Fibroblast of lung (primary cell): Measurements from ENCODE around the gene HIGD2A. TPM values are rescaled to one million over a fixed set of nuclear protein-coding genes. Genes with fewer than 3 reads are reported as not detected.

Source experiments
- DNase-seq, 2 donors: peaks; one replicate each; pipeline versions ENCODE4 v3.0.0 to v3.0.0-alpha.2; 2010; ENCODE audit warnings: low read depth in 2 of 2
- H2AFZ ChIP-seq: 2 replicates; pipeline ENCODE4 v1.5.1; 2012; ENCODE audit warnings: low read length, control low read depth, inconsistent platforms
- H3K27ac ChIP-seq: 2 replicates; pipeline ENCODE4 v1.5.1; 2011; ENCODE audit warnings: low read length, control low read depth; ENCODE audit not compliant: insufficient read depth
- H3K27me3 ChIP-seq: 2 replicates; pipeline ENCODE4 v1.5.1; 2011; ENCODE audit warnings: mild to moderate bottlenecking, low read length; ENCODE audit not compliant: control insufficient read depth, insufficient read depth
- H3K36me3 ChIP-seq: 2 replicates; pipeline ENCODE4 v1.5.1; 2011; ENCODE audit warnings: low read length; ENCODE audit not compliant: control insufficient read depth, insufficient read depth
- H3K4me1 ChIP-seq: 2 replicates; pipeline ENCODE4 v1.5.1; 2011; ENCODE audit warnings: low read length; ENCODE audit not compliant: control insufficient read depth, insufficient read depth; ENCODE audit errors: extremely low read depth
- H3K4me2 ChIP-seq: 2 replicates; pipeline ENCODE4 v1.5.1; 2011; ENCODE audit warnings: low read length, control low read depth; ENCODE audit not compliant: insufficient read depth; ENCODE audit errors: extremely low read depth
- H3K4me3 ChIP-seq, 4 experiments: fragments of 200-600 bp in 1 of 4; sonication (generic) in 1 of 4; replicated peaks in 1 of 4; 2 replicates each; pipeline ENCODE4 v1.5.1; 2011 to 2016; ENCODE audit warnings: low read length in 4 of 4, low read depth in 3 of 4, mild to moderate bottlenecking in 3 of 4, control low read depth in 2 of 4, inconsistent platforms in 1 of 4, mixed read lengths in 1 of 4; ENCODE audit not compliant: insufficient read depth in 1 of 4; ENCODE audit errors: control extremely low read depth in 1 of 4
- H3K79me2 ChIP-seq: 2 replicates; pipeline ENCODE4 v1.5.1; 2012; ENCODE audit warnings: mild to moderate bottlenecking, low read length, inconsistent platforms; ENCODE audit not compliant: control insufficient read depth, insufficient read depth
- H3K9ac ChIP-seq: 2 replicates; pipeline ENCODE4 v1.5.1; 2011; ENCODE audit warnings: mild to moderate bottlenecking, low read length, control low read depth; ENCODE audit not compliant: insufficient read depth
- H3K9me3 ChIP-seq: 2 replicates; pipeline ENCODE4 v1.5.1; 2012; ENCODE audit warnings: low read depth, low read length; ENCODE audit not compliant: control insufficient read depth, insufficient read depth
- H4K20me1 ChIP-seq: 2 replicates; pipeline ENCODE4 v1.5.1; 2011; ENCODE audit warnings: low read length; ENCODE audit not compliant: control insufficient read depth, insufficient read depth; ENCODE audit errors: extremely low read depth
- CTCF ChIP-seq, 2 donors: IDR thresholded peaks in 1 of 2; conservative IDR thresholded peaks in 1 of 2; 1 replicate in 1 of 2; 2 replicates in 1 of 2; pipeline ENCODE4 v1.5.1; 2011 to 2012; ENCODE audit warnings: low read length in 2 of 2, control low read depth in 1 of 2, inconsistent platforms in 1 of 2, low read depth in 1 of 2, mild to moderate bottlenecking in 1 of 2
- EZH2 ChIP-seq: IDR thresholded peaks from 2 replicates; pipeline ENCODE4 v1.5.1; 2012; ENCODE audit warnings: low read length, control low read depth, mild to moderate bottlenecking; ENCODE audit errors: missing control alignments
- polyA plus RNA-seq, 2 donors: library from polyadenylated mRNA; depleted of rRNA in 1 of 2; stranded (reverse) in 1 of 2; unstranded in 1 of 2; fragments of >200 nt; gene quantifications; 2 replicates each; pipeline ENCODE4 v1.2.1, GENCODE V29; 2011 to 2012; ENCODE audit warnings: missing spikeins in 1 of 2
- total RNA-seq: library from RNA; depleted of rRNA; stranded (reverse); fragments of >200 nt; gene quantifications from 2 replicates; pipeline ENCODE4 v1.2.1, GENCODE V29; 2014

HIGD2A gene
- total and polyA plus RNA-seq, 2 donors (not counting 1 experiment from before 2014, with no cell fraction given) = 54.7 to 77.6 TPM

DNA sequence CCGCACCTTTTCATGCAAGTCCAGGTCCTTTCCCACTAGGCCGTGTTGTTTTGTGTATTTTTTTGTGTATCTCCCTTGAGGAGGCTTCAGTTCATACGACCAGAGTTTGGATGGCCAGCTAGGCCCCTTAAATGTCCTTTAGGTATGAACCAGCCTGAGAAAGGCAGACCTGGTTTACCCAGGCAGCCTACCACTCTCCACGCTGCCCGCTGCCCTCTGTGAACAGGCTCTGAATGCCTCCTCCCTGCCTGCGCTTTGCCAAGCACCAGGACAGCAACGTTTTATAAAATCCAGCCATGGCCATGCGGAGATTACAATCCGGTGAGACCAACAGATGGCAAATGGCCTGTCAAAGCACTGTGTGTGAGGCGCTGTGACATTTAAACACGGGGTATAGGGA lies 28.4 kb downstream of the HIGD2A start:
- Histone ChIP-seq H3K36me3 (no peaks in the 10 kb centered on the region), H3K9ac (no peak overlapping the region), H3K4me2 (peak overlapping the region; percentile 52), H3K4me3 (peak overlapping the region in 3 of 4 experiments; percentile 23 to 48 (median 30)), H3K27me3 (no peaks in the 10 kb centered on the region), H4K20me1 (no peaks in the 10 kb centered on the region), H3K9me3 (no peaks in the 10 kb centered on the region), H3K27ac (no peak overlapping the region), H2AFZ (peak overlapping the region; percentile 82), H3K4me1 (peaks cover 17% of the 10 kb centered on the region), H3K79me2 (peaks cover 38% of the 10 kb centered on the region)
- DNase-seq = no peak
- TF ChIP-seq EZH2 (no peak), CTCF (conservative IDR thresholded peaks at IDR 0.05 in 1 of 2, IDR thresholded peaks at IDR 0.05 in 1 of 2; ENCODE audit: low read depth in 1 of 2, low read length in 2 of 2) (no peak)

- no peak overlapping the region for H3K9ac ChIP-seq
- H4K20me1 ChIP-seq = no peaks in the 10 kb centered on the region
These were observed 29.7 kb downstream of the HIGD2A start for GRCh38 chr5:176418251-176418650.

DNA sequence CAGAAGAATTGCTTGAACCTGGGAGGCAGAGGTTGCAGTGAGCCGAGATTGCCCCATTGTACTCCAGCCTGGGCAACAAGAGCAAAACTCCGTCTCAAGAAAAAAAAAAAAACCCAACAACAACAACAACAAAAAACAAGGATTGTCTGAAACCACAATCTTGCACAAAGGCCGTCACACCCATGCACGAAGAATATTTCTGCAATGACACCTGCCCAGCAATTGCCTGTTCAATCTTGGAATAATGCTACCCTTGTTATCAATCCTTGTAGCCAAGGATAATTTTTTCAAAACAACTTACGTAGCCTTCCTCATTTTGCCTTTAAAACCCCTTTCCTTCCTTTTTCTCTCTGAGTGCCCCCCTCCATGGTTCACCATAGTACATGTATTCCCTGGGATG lies 31.5 kb downstream of the HIGD2A start:
- Histone ChIP-seq H3K4me1 (peaks cover 4% of the 10 kb centered on the region), H3K27ac (no peak overlapping the region), H3K9ac (no peak overlapping the region), H3K4me2 (no peak overlapping the region), H3K36me3 (no peaks in the 10 kb centered on the region), H4K20me1 (no peaks in the 10 kb centered on the region), H3K79me2 (peaks cover 11% of the 10 kb centered on the region), H3K4me3 (no peak overlapping the region), H3K27me3 (no peaks in the 10 kb centered on the region), H3K9me3 (no peaks in the 10 kb centered on the region), H2AFZ (no peak overlapping the region)
- no peak for DNase-seq
- no peak for TF ChIP-seq CTCF (conservative IDR thresholded peaks at IDR 0.05 in 1 of 2, IDR thresholded peaks at IDR 0.05 in 1 of 2; ENCODE audit: low read depth in 1 of 2, low read length in 2 of 2)
- TF ChIP-seq EZH2 = no peak

More at GRCh38 chr5:176418251-176418650, 29.7 kb downstream of the HIGD2A start:
- Histone ChIP-seq H3K4me1 (peaks cover 14% of the 10 kb centered on the region), H3K27ac (no peak overlapping the region), H3K27me3 (no peaks in the 10 kb centered on the region), H3K9me3 (no peaks in the 10 kb centered on the region), H3K4me3 (no peak overlapping the region), H3K4me2 (no peak overlapping the region), H3K36me3 (no peaks in the 10 kb centered on the region), H2AFZ (no peak overlapping the region), H3K79me2 (peaks cover 30% of the 10 kb centered on the region)
- TF ChIP-seq CTCF (conservative IDR thresholded peaks at IDR 0.05 in 1 of 2, IDR thresholded peaks at IDR 0.05 in 1 of 2; ENCODE audit: low read depth in 1 of 2, low read length in 2 of 2) (no peak), EZH2 (no peak)
- DNase-seq = peak in 1 of 2 donors; percentile 55
